CD8-positive, alpha-beta memory T cell (primary cell): ENCODE measurements around the gene BLVRA. TPM values are rescaled to one million over a fixed set of nuclear protein-coding genes. Genes with fewer than 3 reads are reported as not detected.

ENCODE experiments used
- polyA plus RNA-seq: library from polyadenylated mRNA; unstranded; fragments of 300-500 nt; fragmentation: Illumina TruSeq; gene quantifications from one replicate; pipeline ENCODE4 v1.2.3, GENCODE V29; 2021
- total RNA-seq, 2 experiments: library from RNA; stranded (reverse); gene quantifications; one replicate each; pipeline ENCODE4 v1.2.3, GENCODE V29; 2021

The BLVRA gene
- total and polyA plus RNA-seq, 3 experiments from 2014 or later: 26.8 to 52.6 (median 30.1) TPM

Other genes starting within 250 kb of the BLVRA start
- gene STK17A, start 175.6 kb upstream of the BLVRA start, total RNA-seq: 10 to 100 TPM; 45.5 to 45.8 TPM
- 270 TPM for gene STK17A, start 175.6 kb upstream of the BLVRA start, polyA plus RNA-seq
- gene COA1, start 29.2 kb upstream of the BLVRA start, total RNA-seq: 10 to 100 TPM; 75.9 to 81.6 TPM
- 68.9 TPM for gene COA1, start 29.2 kb upstream of the BLVRA start, polyA plus RNA-seq
- 100 to 1,000 TPM; 140 to 147 TPM for gene MRPS24, start 110.8 kb downstream of the BLVRA start, total RNA-seq
- 122 TPM for gene MRPS24, start 110.8 kb downstream of the BLVRA start, polyA plus RNA-seq
- gene URGCP, start 147.9 kb downstream of the BLVRA start, total RNA-seq: 10 to 100 TPM; 34.7 to 37.8 TPM
- 33.1 TPM for gene URGCP, start 147.9 kb downstream of the BLVRA start, polyA plus RNA-seq
- gene UBE2D4, start 167.8 kb downstream of the BLVRA start, total RNA-seq: 10 to 100 TPM; 15.2 to 16.2 TPM
- 13.9 TPM for gene UBE2D4, start 167.8 kb downstream of the BLVRA start, polyA plus RNA-seq
- gene SPDYE1, start 239.2 kb downstream of the BLVRA start, total RNA-seq: not detected
- 0.25 TPM for gene SPDYE1, start 239.2 kb downstream of the BLVRA start, polyA plus RNA-seq